Naive thymus-derived CD4-positive, alpha-beta T cell (primary cell): ENCODE results near the gene SHROOM4. TPM values are rescaled to one million over a fixed set of nuclear protein-coding genes. Genes with fewer than 3 reads are reported as not detected.

Experiments used
- ATAC-seq: fragments of 150-1000 bp; cut with Tn5 transposase; 2 replicates; pipeline ENCODE4 v1.10.0; 2021; ENCODE audit warnings: mild to moderate bottlenecking, moderate library complexity
- CTCF ChIA-PET: fragments of 350-600 bp; sonication (Branson Sonifier 250); formaldehyde crosslinking; loops from one replicate; lab custom pipeline; 2021; ENCODE audit warnings: antibody characterized with exemption; lab: Charles Lee
- POLR2A ChIA-PET: fragments of 350-600 bp; sonication (Branson Sonifier 250); formaldehyde crosslinking; loops from one replicate; lab custom pipeline; 2021; ENCODE audit warnings: antibody characterized with exemption, inconsistent platforms; lab: Charles Lee
- DNase-seq, 9 donors: peaks; one replicate each; pipeline versions ENCODE4 v3.0.0 to v3.0.0-alpha.2; 2020 to 2022; ENCODE audit warnings: mixed read lengths in 1 of 9
- H3K27ac ChIP-seq: one replicate; pipeline ENCODE4 v1.7.0; 2013; ENCODE audit warnings: mild to moderate bottlenecking, low read depth, low read length, moderate library complexity
- H3K27me3 ChIP-seq, 2 donors: one replicate each; pipeline ENCODE4 v1.7.0; 2013; ENCODE audit warnings: low read length in 2 of 2, mild to moderate bottlenecking in 2 of 2, moderate library complexity in 2 of 2; ENCODE audit not compliant: control insufficient read depth in 2 of 2, insufficient read depth in 2 of 2
- H3K36me3 ChIP-seq, 3 experiments: 1 replicate in 2 of 3; 2 replicates in 1 of 3; pipeline ENCODE4 v1.7.0; 2013; ENCODE audit warnings: low read length in 3 of 3, mild to moderate bottlenecking in 3 of 3, moderate library complexity in 1 of 3; ENCODE audit not compliant: insufficient read depth in 3 of 3, control insufficient read depth in 2 of 3
- H3K4me1 ChIP-seq, 2 donors: one replicate each; pipeline ENCODE4 v1.7.0; 2013; ENCODE audit warnings: low read length in 2 of 2, mild to moderate bottlenecking in 2 of 2, moderate library complexity in 1 of 2; ENCODE audit not compliant: control insufficient read depth in 2 of 2, insufficient read depth in 2 of 2
- H3K4me3 ChIP-seq: 2 replicates; pipeline ENCODE4 v1.7.0; 2013; ENCODE audit warnings: mild to moderate bottlenecking, low read length
- H3K9me3 ChIP-seq, 3 experiments: 1 replicate in 2 of 3; 2 replicates in 1 of 3; pipeline ENCODE4 v1.7.0; 2013; ENCODE audit warnings: low read length in 3 of 3; ENCODE audit not compliant: control insufficient read depth in 2 of 3
- H3K27ac Mint-ChIP-seq, 9 donors: one replicate each; pipeline ENCODE4 v1.8.0; 2020 to 2022; ENCODE audit warnings: mixed read lengths in 9 of 9, mild to moderate bottlenecking in 8 of 9, moderate library complexity in 5 of 9, inconsistent platforms in 2 of 9
- H3K27me3 Mint-ChIP-seq, 5 donors: one replicate each; pipeline ENCODE4 v1.8.0; 2021 to 2022; ENCODE audit warnings: mixed read lengths in 5 of 5, mild to moderate bottlenecking in 1 of 5
- H3K36me3 Mint-ChIP-seq, 5 donors: one replicate each; pipeline ENCODE4 v1.8.0; 2020 to 2022; ENCODE audit warnings: mixed read lengths in 5 of 5, mild to moderate bottlenecking in 3 of 5, inconsistent platforms in 1 of 5
- H3K4me1 Mint-ChIP-seq, 7 donors: one replicate each; pipeline ENCODE4 v1.8.0; 2020 to 2022; ENCODE audit warnings: mixed read lengths in 7 of 7, mild to moderate bottlenecking in 3 of 7, inconsistent platforms in 1 of 7
- H3K4me3 Mint-ChIP-seq, 10 donors: one replicate each; pipeline ENCODE4 v1.8.0; 2020 to 2022; ENCODE audit warnings: mild to moderate bottlenecking in 10 of 10, mixed read lengths in 10 of 10, moderate library complexity in 6 of 10, inconsistent platforms in 2 of 10
- H3K9me3 Mint-ChIP-seq, 11 donors: one replicate each; pipeline ENCODE4 v1.8.0; 2020 to 2022; ENCODE audit warnings: mixed read lengths in 11 of 11, mild to moderate bottlenecking in 4 of 11, inconsistent platforms in 1 of 11, moderate library complexity in 1 of 11
- intact Hi-C, 2 donors: fragments of 100-400 bp; cut with micrococcal nuclease; formaldehyde crosslinking; loops; one replicate each; pipeline ENCODE4 v1.15.1; 2023
- polyA plus RNA-seq, 2 donors: library from polyadenylated mRNA; unstranded; fragments of 300-500 nt; fragmentation: Illumina TruSeq; gene quantifications; one replicate each; pipeline ENCODE4 v1.2.3, GENCODE V29; 2021
- total RNA-seq, 6 experiments: library from RNA in 5 of 6; stranded (reverse) in 5 of 6; gene quantifications; 1 replicate in 5 of 6; 2 replicates in 1 of 6; pipeline ENCODE4 v1.2.3 and lab custom pipeline; 2021 to 2026

The SHROOM4 gene
- total and polyA plus RNA-seq, 7 experiments from 2014 or later, result 0.05 TPM; not detected in 6

DNA sequence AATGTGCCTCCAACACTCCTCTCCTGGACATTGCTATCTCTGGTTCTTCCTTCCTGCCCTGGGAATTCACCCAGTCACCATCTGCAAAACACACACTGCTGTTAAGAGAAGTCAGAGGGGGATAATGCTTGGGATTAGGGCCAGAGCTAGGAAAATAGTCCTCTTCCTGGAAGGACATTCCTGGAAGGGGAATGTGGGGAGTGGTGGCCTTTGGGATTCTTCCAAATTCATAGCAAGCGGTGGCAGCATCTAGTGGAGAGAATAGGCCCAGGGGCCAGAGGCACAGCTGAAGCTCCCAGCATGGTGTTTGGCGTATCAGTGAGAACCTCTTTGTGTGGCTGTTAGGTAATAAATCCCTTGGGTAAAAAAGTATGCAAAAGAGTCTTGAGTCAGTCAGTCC is 34.3 kb downstream of the SHROOM4 start:
- ATAC-seq, result no peak
- no peak overlapping the region for H3K4me3 Mint-ChIP-seq
- Histone ChIP-seq H3K36me3 (no peaks in the 10 kb centered on the region), H3K4me3 (no peak overlapping the region), H3K9me3 (no peaks in the 10 kb centered on the region), H3K27ac (no peak overlapping the region), H3K4me1 (no peaks in the 10 kb centered on the region), H3K27me3 (no peaks in the 10 kb centered on the region)
- intact Hi-C loops, result no loop called here
- no peaks in the 10 kb centered on the region for H3K9me3 Mint-ChIP-seq
- no peak for DNase-seq
- H3K27me3 Mint-ChIP-seq, result peaks cover 0 to 17% (median 0%) of the 10 kb centered on the region in 5 donors
- H3K4me1 Mint-ChIP-seq, result no peaks in the 10 kb centered on the region
- no peaks in the 10 kb centered on the region for H3K36me3 Mint-ChIP-seq
- ChIA-PET POLR2A (no interaction called here), CTCF (no interaction called here)
- no peak overlapping the region for H3K27ac Mint-ChIP-seq

DNA sequence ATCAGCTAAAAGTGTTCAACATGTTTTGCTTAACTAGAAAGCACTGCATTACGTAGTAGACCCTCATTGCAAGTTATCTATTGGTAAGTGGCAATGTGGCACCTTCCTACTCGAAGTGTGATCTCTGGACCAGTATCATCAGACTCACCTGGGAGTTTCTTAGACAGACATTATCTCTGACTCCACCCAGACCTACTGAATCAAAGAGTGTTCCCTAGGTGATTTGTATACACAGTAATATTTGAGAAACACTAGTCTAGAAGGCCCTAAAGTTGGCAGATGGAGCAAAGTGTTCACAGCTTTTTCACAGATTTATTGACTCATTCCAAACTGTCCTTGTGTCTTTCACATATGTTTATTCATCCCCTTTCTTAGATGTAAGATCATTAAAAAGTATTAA is 35.7 kb downstream of the SHROOM4 start:
- Mint-ChIP-seq H3K9me3 (no peaks in the 10 kb centered on the region), H3K27ac (no peak overlapping the region), H3K4me1 (no peaks in the 10 kb centered on the region), H3K36me3 (no peaks in the 10 kb centered on the region), H3K27me3 (peaks cover 0 to 17% (median 0%) of the 10 kb centered on the region in 5 donors), H3K4me3 (no peak overlapping the region)
- intact Hi-C loops, result no loop called here
- H3K4me1 ChIP-seq, result no peaks in the 10 kb centered on the region
- DNase-seq, result no peak
- H3K27ac ChIP-seq, result no peak overlapping the region
- ChIA-PET CTCF (no interaction called here), POLR2A (no interaction called here)
- H3K36me3 ChIP-seq, result no peaks in the 10 kb centered on the region
- H3K27me3 ChIP-seq, result no peaks in the 10 kb centered on the region
- H3K9me3 ChIP-seq, result no peaks in the 10 kb centered on the region
- ATAC-seq, result no peak
- H3K4me3 ChIP-seq, result no peak overlapping the region

DNA sequence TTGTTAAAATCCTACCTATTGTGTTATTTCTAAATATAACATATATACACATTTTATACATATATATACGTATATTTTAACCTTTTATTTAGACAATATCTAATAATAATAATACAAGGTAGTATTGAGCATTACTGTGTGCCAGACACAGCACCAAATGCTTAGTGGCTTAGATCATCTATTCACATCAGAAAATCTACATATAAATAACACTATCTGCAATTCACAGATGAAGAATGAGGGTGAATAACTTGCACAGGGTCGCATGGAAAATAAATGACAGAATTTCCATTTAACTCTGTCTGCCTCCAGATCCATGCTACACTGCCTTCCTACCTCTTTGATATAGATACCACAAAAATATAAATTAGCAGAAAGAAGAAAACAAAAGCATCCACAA is 37.7 kb downstream of the SHROOM4 start:
- no peak for ATAC-seq

DNA sequence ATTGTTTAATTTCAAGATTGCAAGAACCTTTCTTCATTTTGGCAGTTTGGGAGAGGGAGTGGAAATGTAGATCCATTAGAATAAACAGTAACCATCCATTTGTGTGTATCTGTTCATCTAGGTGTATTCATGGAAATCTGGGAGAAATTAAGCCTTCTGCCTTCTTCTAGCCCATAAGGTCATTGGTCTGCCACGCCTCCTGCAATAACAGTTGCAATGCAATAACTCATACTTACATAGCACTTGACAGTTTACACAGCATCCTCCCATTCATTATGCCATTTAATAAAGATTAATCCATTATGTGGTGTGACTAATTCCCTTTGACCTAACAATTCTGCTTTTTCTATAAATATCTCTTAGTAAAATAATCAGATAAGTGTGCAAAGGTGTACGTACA is 42.6 kb downstream of the SHROOM4 start:
- Mint-ChIP-seq H3K4me1 (no peaks in the 10 kb centered on the region), H3K4me3 (no peak overlapping the region), H3K36me3 (no peaks in the 10 kb centered on the region), H3K9me3 (no peaks in the 10 kb centered on the region), H3K27me3 (peaks cover 0 to 4% (median 0%) of the 10 kb centered on the region in 5 donors), H3K27ac (no peak overlapping the region)
- DNase-seq (no peak), ATAC-seq (no peak)
- ChIA-PET POLR2A (no interaction called here), CTCF (no interaction called here)
- no peaks in the 10 kb centered on the region for H3K36me3 ChIP-seq
- no peaks in the 10 kb centered on the region for H3K27me3 ChIP-seq
- H3K4me3 ChIP-seq, result no peak overlapping the region
- no peak overlapping the region for H3K27ac ChIP-seq
- intact Hi-C loops, result no loop called here
- no peaks in the 10 kb centered on the region for H3K9me3 ChIP-seq
- H3K4me1 ChIP-seq, result no peaks in the 10 kb centered on the region

More for the DNA sequence above, 37.7 kb downstream of the SHROOM4 start:
- no peaks in the 10 kb centered on the region for H3K9me3 Mint-ChIP-seq
- H3K27ac Mint-ChIP-seq, result no peak overlapping the region
- H3K4me1 ChIP-seq, result no peaks in the 10 kb centered on the region
- no peak overlapping the region for H3K27ac ChIP-seq
- H3K36me3 ChIP-seq, result no peaks in the 10 kb centered on the region
- intact Hi-C loops, result no loop called here
- POLR2A ChIA-PET, result no interaction called here
- H3K4me3 Mint-ChIP-seq, result no peak overlapping the region
- DNase-seq, result no peak
- no peaks in the 10 kb centered on the region for H3K4me1 Mint-ChIP-seq
- CTCF ChIA-PET, result no interaction called here
- H3K27me3 ChIP-seq, result no peaks in the 10 kb centered on the region
- no peaks in the 10 kb centered on the region for H3K9me3 ChIP-seq
- H3K4me3 ChIP-seq, result no peak overlapping the region
- peaks cover 0 to 12% (median 0%) of the 10 kb centered on the region in 5 donors for H3K27me3 Mint-ChIP-seq
- no peaks in the 10 kb centered on the region for H3K36me3 Mint-ChIP-seq

DNA sequence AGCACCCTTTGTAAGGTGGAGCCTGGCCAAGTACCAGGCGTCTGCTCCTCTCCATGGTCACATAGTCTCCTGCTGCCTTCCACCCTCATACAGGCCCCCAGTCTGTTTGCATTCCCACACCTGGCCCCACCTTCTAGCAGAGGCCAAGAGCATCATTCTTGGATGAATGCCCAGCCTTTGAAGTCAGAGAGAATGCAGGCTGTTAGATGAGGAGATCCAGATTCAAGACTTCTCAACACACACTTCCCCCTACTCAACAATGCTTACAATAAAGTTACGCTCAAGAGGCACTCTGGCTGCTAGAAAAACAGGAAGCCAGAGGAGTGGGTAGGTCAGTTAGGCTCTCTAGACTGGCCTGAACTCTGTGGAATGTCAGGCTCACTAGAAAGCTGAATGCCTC is 43.3 kb downstream of the SHROOM4 start:
- Mint-ChIP-seq H3K4me3 (no peak overlapping the region), H3K27ac (no peak overlapping the region), H3K36me3 (no peaks in the 10 kb centered on the region), H3K27me3 (peaks cover 0 to 9% (median 4%) of the 10 kb centered on the region in 5 donors), H3K4me1 (no peaks in the 10 kb centered on the region), H3K9me3 (no peaks in the 10 kb centered on the region)
- DNase-seq (no peak), ATAC-seq (no peak)
- Histone ChIP-seq H3K27me3 (no peaks in the 10 kb centered on the region), H3K4me1 (no peaks in the 10 kb centered on the region), H3K9me3 (no peaks in the 10 kb centered on the region), H3K4me3 (no peak overlapping the region), H3K36me3 (no peaks in the 10 kb centered on the region), H3K27ac (no peak overlapping the region)
- intact Hi-C loops, result no loop called here
- CTCF ChIA-PET, result no interaction called here
- POLR2A ChIA-PET, result no interaction called here

DNA sequence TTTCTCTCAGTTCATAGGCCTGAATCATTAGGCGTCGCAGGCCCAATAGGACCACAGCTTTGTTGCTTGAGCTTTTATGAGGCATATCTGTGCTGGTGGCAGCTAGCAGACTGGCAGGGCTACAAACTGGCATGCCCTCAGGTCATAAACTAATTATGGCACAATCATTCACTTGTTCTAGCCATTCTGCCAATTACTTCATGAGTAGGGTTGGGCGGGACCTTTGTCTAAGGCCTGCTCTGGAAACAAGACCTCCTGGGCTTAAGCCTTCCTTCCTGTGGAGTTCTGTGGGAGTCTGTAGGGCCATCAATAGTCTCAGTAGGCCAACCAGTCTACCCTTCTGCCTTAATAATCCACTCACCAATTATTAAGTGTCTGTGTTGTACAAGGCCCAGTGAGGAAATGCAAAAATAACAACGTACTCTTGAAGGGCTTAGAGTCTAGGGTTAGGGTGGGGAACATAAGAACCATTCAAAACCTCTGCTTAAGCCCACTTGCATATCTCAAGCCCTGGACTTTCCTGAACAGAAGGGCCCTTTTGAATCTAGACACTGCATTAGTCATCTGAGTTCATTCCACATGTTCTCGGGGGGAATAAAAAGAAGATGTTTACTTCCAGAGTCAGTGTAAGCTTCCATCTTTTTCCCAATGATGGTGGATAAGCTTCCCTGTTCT is 44.5 kb downstream of the SHROOM4 start:
- CTCF ChIA-PET, result no interaction called here
- no peaks in the 10 kb centered on the region for H3K4me1 Mint-ChIP-seq
- Histone ChIP-seq H3K36me3 (no peaks in the 10 kb centered on the region), H3K9me3 (no peaks in the 10 kb centered on the region), H3K27ac (no peak overlapping the region), H3K4me1 (no peaks in the 10 kb centered on the region), H3K27me3 (no peaks in the 10 kb centered on the region), H3K4me3 (no peak overlapping the region)
- intact Hi-C loops, result no loop called here
- peaks cover 0 to 11% (median 0%) of the 10 kb centered on the region in 5 donors for H3K27me3 Mint-ChIP-seq
- no peak for ATAC-seq
- no peak overlapping the region for H3K4me3 Mint-ChIP-seq
- no peaks in the 10 kb centered on the region for H3K9me3 Mint-ChIP-seq
- no peaks in the 10 kb centered on the region for H3K36me3 Mint-ChIP-seq
- no peak for DNase-seq
- H3K27ac Mint-ChIP-seq, result no peak overlapping the region
- POLR2A ChIA-PET, result no interaction called here

DNA sequence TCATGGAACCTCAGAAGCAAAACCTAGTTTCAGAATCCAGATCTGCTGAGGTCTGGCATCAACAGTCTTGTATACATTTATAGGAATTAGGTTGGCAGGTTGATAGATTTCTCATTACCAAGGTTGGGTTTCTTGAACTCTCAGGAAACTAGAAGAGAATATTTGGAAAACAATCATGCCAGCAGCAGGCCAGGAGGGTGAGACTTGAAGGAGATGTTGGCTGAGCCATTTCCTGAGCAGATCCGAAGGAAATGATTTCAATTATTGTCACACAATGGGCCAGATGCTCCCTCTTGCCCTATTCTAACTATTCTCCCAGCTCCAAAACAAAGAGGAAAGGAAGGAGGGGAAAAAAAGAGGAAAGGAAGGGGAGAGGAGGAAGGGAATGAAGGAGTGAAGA is 45.2 kb downstream of the SHROOM4 start:
- Mint-ChIP-seq H3K4me3 (no peak overlapping the region), H3K36me3 (no peaks in the 10 kb centered on the region), H3K27me3 (peaks cover 0 to 11% (median 0%) of the 10 kb centered on the region in 5 donors), H3K4me1 (no peaks in the 10 kb centered on the region), H3K9me3 (no peaks in the 10 kb centered on the region), H3K27ac (no peak overlapping the region)
- DNase-seq (no peak), ATAC-seq (no peak)
- H3K9me3 ChIP-seq, result no peaks in the 10 kb centered on the region
- H3K36me3 ChIP-seq, result no peaks in the 10 kb centered on the region
- POLR2A ChIA-PET, result no interaction called here
- CTCF ChIA-PET, result no interaction called here
- no peaks in the 10 kb centered on the region for H3K4me1 ChIP-seq
- no peaks in the 10 kb centered on the region for H3K27me3 ChIP-seq
- intact Hi-C loops, result no loop called here
- H3K27ac ChIP-seq, result no peak overlapping the region
- H3K4me3 ChIP-seq, result no peak overlapping the region
